K562 (cell line): ENCODE data around the gene GNAT3. TPM values are rescaled to one million over a fixed set of nuclear protein-coding genes. Genes with fewer than 3 reads are reported as not detected.

Source experiments
- ARID1B ChIP-seq: fragments of 450-650 bp; IDR thresholded peaks from 2 replicates; pipeline ENCODE4 v1.6.1; 2016; ENCODE audit warnings: antibody characterized with exemption, mild to moderate bottlenecking, inconsistent platforms
- CEBPG ChIP-seq, 3 experiments: fragments of 200-800 bp in 1 of 3; sonication (Bioruptor generic) in 1 of 3; sonication (generic) in 1 of 3; formaldehyde crosslinking in 1 of 3; IDR thresholded peaks in 2 of 3; conservative IDR thresholded peaks in 1 of 3; 2 replicates each; pipeline versions ENCODE4 v1.6.1 to v1.8.0; 2016 to 2022; ENCODE audit warnings: missing compliant biosample characterization in 2 of 3, missing genetic modification characterization in 2 of 3, mild to moderate bottlenecking in 1 of 3, missing genetic modification reagents in 1 of 3
- E4F1 ChIP-seq: fragments of 250-450 bp; sonication (Bioruptor Pico); IDR thresholded peaks from 2 replicates; pipeline ENCODE4 v1.5.0; 2021; ENCODE audit warnings: mild to moderate bottlenecking, borderline replicate concordance
- HDAC3 ChIP-seq: fragments of 450-650 bp; IDR thresholded peaks from 2 replicates; pipeline ENCODE4 v1.6.1; 2018; ENCODE audit warnings: borderline replicate concordance, mild to moderate bottlenecking, moderate library complexity; ENCODE audit not compliant: partially characterized antibody
- KHSRP ChIP-seq: fragments of 450-650 bp; IDR thresholded peaks from 2 replicates; pipeline ENCODE4 v1.6.1; 2017
- NRF1 ChIP-seq, 2 experiments: fragments of 450-650 bp; IDR thresholded peaks in 1 of 2; conservative IDR thresholded peaks in 1 of 2; 2 replicates each; pipeline ENCODE4 v1.6.1; 2014; ENCODE audit warnings: mild to moderate bottlenecking in 2 of 2
- YY1 ChIP-seq, 3 experiments: IDR thresholded peaks; 2 replicates each; pipeline ENCODE4 v1.6.1; 2011; ENCODE audit warnings: low read length in 2 of 3, mild to moderate bottlenecking in 2 of 3, moderate library complexity in 2 of 3, borderline replicate concordance in 1 of 3, control low read depth in 1 of 3, low read depth in 1 of 3; ENCODE audit not compliant: insufficient read depth in 3 of 3, insufficient replicate concordance in 2 of 3, control insufficient read depth in 1 of 3, insufficient read length in 1 of 3; ENCODE audit errors: extremely low read depth in 1 of 3
- ZNF655 ChIP-seq: fragments of 250-450 bp; sonication (Bioruptor Pico); IDR thresholded peaks from 2 replicates; pipeline ENCODE4 v1.5.0; 2021
- polyA plus RNA-seq, 8 experiments: library from polyadenylated mRNA; depleted of rRNA in 4 of 8; stranded (reverse) in 5 of 8; unstranded in 3 of 8; fragments of >200 nt; fragmentation: Nextera tagmentation in 2 of 8; fragmentation: Illumina TruSeq in 1 of 8; extraction: Ambion mirVana in 2 of 8; extraction: Trizol in 1 of 8; gene quantifications; 2 replicates each; pipeline versions ENCODE4 v1.2.1 to v1.2.3, GENCODE V29; 2011 to 2014; ENCODE audit warnings: inconsistent platforms in 1 of 8, missing spikeins in 1 of 8
- total RNA-seq, 7 experiments: library from RNA; depleted of rRNA in 6 of 7; stranded (reverse); fragments of >200 nt in 6 of 7; fragmentation: Illumina TruSeq in 2 of 7; extraction: Trizol in 2 of 7; gene quantifications; 2 replicates each; pipeline versions ENCODE4 v1.2.1 to v1.2.3, GENCODE V29; 2011 to 2021; ENCODE audit warnings: low replicate concordance in 1 of 7
- TF ChIP-seq, protein P1 (sequence below): fragments of 450-650 bp; formaldehyde crosslinking; IDR thresholded peaks from 2 replicates; pipeline ENCODE4 v1.4.0; 2022; ENCODE audit warnings: mild to moderate bottlenecking, moderate library complexity

The GNAT3 gene
- total and polyA plus RNA-seq, 9 of the 15 experiments (the other 6 are each of a cell fraction or from before 2014, with no cell fraction given): not detected

DNA sequence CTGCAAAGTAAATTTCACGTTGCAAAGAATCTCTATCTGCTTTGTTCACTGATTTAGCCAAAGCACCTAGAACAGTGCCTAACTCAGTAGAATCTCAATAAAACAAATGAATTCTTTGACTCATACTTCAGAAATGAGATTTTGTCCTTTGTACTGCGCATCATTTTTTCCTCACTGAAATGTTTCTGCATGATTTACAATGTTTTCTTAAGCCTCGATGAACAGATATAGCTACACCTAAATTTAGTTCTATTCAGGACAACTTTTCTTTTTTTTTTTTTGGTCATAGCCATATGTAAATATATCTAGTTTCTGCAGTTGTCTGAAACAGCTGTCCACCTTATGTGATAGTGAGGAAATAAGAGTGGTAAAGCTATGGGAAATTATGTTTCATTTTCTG lies 15.3 kb downstream of the GNAT3 start (continued):
- TF ChIP-seq NRF1 (conservative IDR thresholded peaks at IDR 0.05 in 1 of 2, IDR thresholded peaks at IDR 0.05 in 1 of 2) (no peak), HDAC3 (no peak), E4F1 (CRISPR knock-in tag) (no peak), KHSRP (no peak), YY1 (IDR thresholded peaks at IDR 0.05; ENCODE audit: borderline replicate concordance in 1 of 3, control insufficient read depth in 1 of 3, extremely low read depth in 1 of 3, insufficient read depth in 3 of 3, insufficient read length in 1 of 3, insufficient replicate concordance in 2 of 3, low read depth in 1 of 3, low read length in 2 of 3) (no peak), ZNF655 (CRISPR knock-in tag) (no peak), ARID1B (no peak), CEBPG (CRISPR knock-in tag; IDR thresholded peaks at IDR 0.05) (no peak), CEBPG (tag; conservative IDR thresholded peaks at IDR 0.05 in 1 of 2, IDR thresholded peaks at IDR 0.05 in 1 of 2) (no peak)
- TF ChIP-seq, protein P1, sequence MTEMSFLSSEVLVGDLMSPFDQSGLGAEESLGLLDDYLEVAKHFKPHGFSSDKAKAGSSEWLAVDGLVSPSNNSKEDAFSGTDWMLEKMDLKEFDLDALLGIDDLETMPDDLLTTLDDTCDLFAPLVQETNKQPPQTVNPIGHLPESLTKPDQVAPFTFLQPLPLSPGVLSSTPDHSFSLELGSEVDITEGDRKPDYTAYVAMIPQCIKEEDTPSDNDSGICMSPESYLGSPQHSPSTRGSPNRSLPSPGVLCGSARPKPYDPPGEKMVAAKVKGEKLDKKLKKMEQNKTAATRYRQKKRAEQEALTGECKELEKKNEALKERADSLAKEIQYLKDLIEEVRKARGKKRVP (CRISPR knock-in tag): no peak
